ENCODE data around the gene FIBCD1.

Gene FIBCD1

DNA sequence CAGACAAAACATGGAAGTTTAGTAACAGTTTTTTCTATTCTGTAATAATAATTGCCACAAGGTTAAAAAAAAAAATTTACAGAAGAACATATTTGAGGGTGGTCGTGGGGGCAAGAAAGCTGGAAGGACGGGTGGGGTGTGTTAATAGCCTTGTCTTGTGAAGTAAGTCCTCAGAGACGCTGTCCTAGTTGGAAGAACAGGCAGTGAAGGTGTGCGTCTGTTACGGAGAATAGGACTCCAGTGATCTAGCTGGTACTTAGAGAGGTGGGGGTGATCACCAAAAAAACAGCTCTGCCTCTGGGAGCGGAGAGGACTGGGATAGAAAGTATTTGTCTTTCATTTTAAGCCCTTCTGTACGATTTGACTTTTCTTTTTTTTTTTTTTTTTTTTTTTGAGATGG lies 86.2 kb downstream of the FIBCD1 start:
- DNase-seq = no peak

Data from hematopoietic multipotent progenitor cell treated with erythropoietin and hydrocortisone succinate and interleukin-3 and kit ligand, for 8 days (in vitro differentiated cells).